HepG2 (cell line): ENCODE data around the gene RAB1B. TPM values are rescaled to one million over a fixed set of nuclear protein-coding genes. Genes with fewer than 3 reads are reported as not detected.

ENCODE experiments used
- AGO2 ChIP-seq: fragments of 200-400 bp; formaldehyde crosslinking; optimal IDR thresholded peaks from 2 replicates; pipeline ENCODE3; 2017; ENCODE audit warnings: mild to moderate bottlenecking, low read depth, low read length, moderate library complexity
- ARNTL ChIP-seq: sonication (generic); formaldehyde crosslinking; IDR thresholded peaks from 2 replicates; pipeline ENCODE4 v1.4.0; 2020; ENCODE audit warnings: mild to moderate bottlenecking, missing genetic modification reagents
- CCDC6 ChIP-seq: sonication (generic); formaldehyde crosslinking; IDR thresholded peaks from 2 replicates; pipeline ENCODE4 v1.8.1; 2022; ENCODE audit warnings: mild to moderate bottlenecking, missing genetic modification reagents, moderate library complexity
- CEBPB ChIP-seq: IDR thresholded peaks from 2 replicates; pipeline ENCODE4 v1.6.1; 2011; ENCODE audit warnings: low read depth, low read length, improper control_type of control experiment, borderline replicate concordance
- GATAD1 ChIP-seq: IDR thresholded peaks from 2 replicates; pipeline ENCODE4 v1.6.1; 2016; ENCODE audit warnings: missing genetic modification reagents, missing compliant biosample characterization
- KDM4B ChIP-seq: sonication (generic); formaldehyde crosslinking; IDR thresholded peaks from 2 replicates; pipeline ENCODE4 v1.4.0; 2020; ENCODE audit warnings: missing genetic modification reagents
- KDM6A ChIP-seq: IDR thresholded peaks from 2 replicates; pipeline ENCODE4 v1.6.1; 2016; ENCODE audit warnings: low read depth
- KMT2B ChIP-seq: IDR thresholded peaks from 2 replicates; pipeline ENCODE4 v1.6.1; 2016; ENCODE audit warnings: missing genetic modification reagents, missing compliant biosample characterization
- MED1 ChIP-seq: sonication (generic); formaldehyde crosslinking; IDR thresholded peaks from 2 replicates; pipeline ENCODE4 v1.4.0; 2020; ENCODE audit warnings: missing genetic modification reagents
- MXD1 ChIP-seq: sonication (generic); formaldehyde crosslinking; IDR thresholded peaks from 2 replicates; pipeline ENCODE4 v1.4.0; 2020; ENCODE audit warnings: mild to moderate bottlenecking, missing genetic modification reagents
- NFE2L1 ChIP-seq: sonication (generic); formaldehyde crosslinking; IDR thresholded peaks from 2 replicates; pipeline ENCODE4 v1.4.0; 2020; ENCODE audit warnings: missing genetic modification reagents, mild to moderate bottlenecking, borderline replicate concordance
- NFKB2 ChIP-seq: sonication (generic); formaldehyde crosslinking; IDR thresholded peaks from 2 replicates; pipeline ENCODE4 v1.4.0; 2020; ENCODE audit warnings: missing genetic modification reagents, borderline replicate concordance
- NR1H2 ChIP-seq: sonication (generic); formaldehyde crosslinking; IDR thresholded peaks from 2 replicates; pipeline ENCODE4 v1.8.1; 2022; ENCODE audit warnings: low read depth, missing genetic modification reagents, borderline replicate concordance
- PCBP1 ChIP-seq: fragments of 200-400 bp; formaldehyde crosslinking; IDR thresholded peaks from 2 replicates; pipeline ENCODE4 v1.6.1; 2017; ENCODE audit warnings: mild to moderate bottlenecking, low read depth, low read length, borderline replicate concordance
- PCBP2 ChIP-seq: fragments of 200-400 bp; formaldehyde crosslinking; optimal IDR thresholded peaks from 2 replicates; pipeline ENCODE3; 2018; ENCODE audit warnings: low read length, low read depth; ENCODE audit not compliant: poor library complexity, severe bottlenecking
- SATB2 ChIP-seq: sonication (generic); formaldehyde crosslinking; IDR thresholded peaks from 2 replicates; pipeline ENCODE4 v1.5.0; 2020; ENCODE audit warnings: missing genetic modification reagents
- TSC22D2 ChIP-seq: sonication (generic); formaldehyde crosslinking; IDR thresholded peaks from 2 replicates; pipeline ENCODE4 v1.5.1; 2020; ENCODE audit warnings: missing genetic modification reagents, mild to moderate bottlenecking, borderline replicate concordance
- ZBTB25 ChIP-seq: IDR thresholded peaks from 2 replicates; pipeline ENCODE4 v1.6.1; 2018; ENCODE audit warnings: missing genetic modification reagents
- ZFAT ChIP-seq: sonication (generic); formaldehyde crosslinking; conservative IDR thresholded peaks from 2 replicates; pipeline ENCODE4 v1.8.1; 2023; ENCODE audit warnings: missing genetic modification reagents, inconsistent platforms
- ZNF343 ChIP-seq: sonication (generic); formaldehyde crosslinking; IDR thresholded peaks from 2 replicates; pipeline ENCODE4 v1.4.0; 2020; ENCODE audit warnings: mild to moderate bottlenecking, missing genetic modification reagents
- ZNF646 ChIP-seq: sonication (generic); formaldehyde crosslinking; IDR thresholded peaks from 2 replicates; pipeline ENCODE4 v1.9.0; 2021; ENCODE audit warnings: mild to moderate bottlenecking, missing genetic modification reagents
- ZNF850 ChIP-seq: sonication (generic); formaldehyde crosslinking; conservative IDR thresholded peaks from 2 replicates; pipeline ENCODE4 v1.9.0; 2021; ENCODE audit warnings: mild to moderate bottlenecking, missing genetic modification reagents
- polyA plus RNA-seq, 8 experiments: library from polyadenylated mRNA; depleted of rRNA in 3 of 8; stranded (reverse) in 7 of 8; unstranded in 1 of 8; fragments of >200 nt; fragmentation: Illumina TruSeq in 4 of 8; extraction: Trizol in 4 of 8; gene quantifications; 2 replicates each; pipeline versions ENCODE4 v1.2.1 to v1.2.3, GENCODE V29; 2011 to 2016; ENCODE audit warnings: low read depth in 4 of 8, missing spikeins in 1 of 8, mixed read lengths in 1 of 8; ENCODE audit not compliant: insufficient read depth in 1 of 8
- total RNA-seq, 5 experiments: library from RNA; depleted of rRNA; stranded (reverse); fragments of >200 nt; fragmentation: Illumina TruSeq; extraction: Trizol; gene quantifications; 2 replicates each; pipeline ENCODE4 v1.2.3, GENCODE V29; 2016; ENCODE audit warnings: low read depth in 1 of 5

Gene RAB1B
- total and polyA plus RNA-seq, 2 of the 13 experiments (the other 11 are each of a cell fraction or from before 2014, with no cell fraction given), result 77.9 to 87.9 TPM

- TF ChIP-seq ZNF646 (CRISPR knock-in tag) (no peak), NFE2L1 (CRISPR knock-in tag) (no peak), ZFAT (CRISPR knock-in tag) (no peak), PCBP2 (no peak), KDM4B (CRISPR knock-in tag) (0 out of 2 replicates have a peak, but pooled peaks have one; percentile 42), GATAD1 (CRISPR knock-in tag) (0 out of 2 replicates have a peak, but pooled peaks have one; percentile 53), ZNF850 (CRISPR knock-in tag) (no peak), KDM6A (CRISPR knock-in tag) (no peak), KMT2B (CRISPR knock-in tag) (0 out of 2 replicates have a peak, but pooled peaks have one; percentile 30), CEBPB (no peak), CCDC6 (CRISPR knock-in tag) (peak; percentile 64; the same call in 1 of the 2 replicates), ZNF343 (CRISPR knock-in tag) (peak; percentile 84; the same call in 1 of the 2 replicates), TSC22D2 (CRISPR knock-in tag) (no peak), NR1H2 (CRISPR knock-in tag) (no peak), MED1 (CRISPR knock-in tag) (no peak), ZBTB25 (CRISPR knock-in tag) (peak; percentile 53; the same call in 1 of the 2 replicates), SATB2 (CRISPR knock-in tag) (no peak), AGO2 (peak; percentile 94), PCBP1 (0 out of 2 replicates have a peak, but pooled peaks have one; percentile 90), ARNTL (CRISPR knock-in tag) (no peak), NFKB2 (CRISPR knock-in tag) (peak; percentile 46; the same call in 1 of the 2 replicates), MXD1 (CRISPR knock-in tag) (no peak)
Observed at GRCh38 chr11:66282468-66283455, 14.3 kb downstream of the RAB1B start (continued).
